HG02938 (cell line): Measurements from ENCODE around the gene COL13A1.

Experiments
- ATAC-seq: cut with Tn5 transposase; IDR thresholded peaks from one replicate; pipeline ENCODE4 v1.9.1; 2021; ENCODE audit warnings: mild to moderate bottlenecking, moderate library complexity; ENCODE audit not compliant: unreplicated experiment

COL13A1 gene

DNA sequence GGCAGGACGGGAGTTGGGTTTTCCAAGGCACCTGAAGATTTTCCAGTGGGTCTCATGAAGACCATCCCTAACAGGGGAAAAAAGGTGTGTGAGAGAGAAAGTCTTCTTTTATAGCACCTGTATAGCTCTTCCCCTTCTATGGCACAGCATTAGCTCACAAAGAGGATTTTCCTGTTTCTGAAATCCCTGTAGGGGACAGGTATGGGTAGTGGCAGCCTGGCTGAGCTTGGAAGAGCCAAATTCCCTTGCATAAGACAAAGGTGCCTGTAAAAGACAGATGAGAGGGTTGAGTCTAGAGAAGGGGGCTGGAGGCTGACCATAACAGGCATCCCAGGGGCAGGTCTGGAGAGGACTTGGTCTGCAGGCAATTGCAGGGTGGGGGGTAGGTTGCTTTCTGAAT lies 63.7 kb downstream of the COL13A1 start:
- no peak for ATAC-seq

DNA sequence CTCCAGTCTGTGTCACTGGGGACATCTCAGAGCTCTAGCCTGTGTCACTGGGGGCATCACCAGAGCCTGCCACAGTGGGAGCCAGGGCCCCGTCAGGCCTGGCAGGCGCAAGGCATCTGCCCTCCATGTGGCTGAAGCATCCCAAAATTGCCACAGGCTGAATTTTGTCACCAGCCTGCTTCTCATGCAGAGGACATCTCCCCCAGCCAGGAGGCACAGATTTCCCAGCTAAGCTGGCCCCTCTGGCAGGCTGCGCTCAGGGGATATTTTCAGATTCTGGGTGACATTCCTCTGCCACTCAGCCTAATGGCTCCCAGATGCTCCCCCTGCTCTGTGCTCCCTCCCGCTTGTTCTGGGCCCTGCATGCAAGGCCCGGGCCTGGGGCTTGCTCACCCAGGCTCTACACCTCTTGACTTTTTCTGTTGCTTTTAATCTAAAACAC lies 64.6 kb downstream of the COL13A1 start:
- no peak for ATAC-seq

DNA sequence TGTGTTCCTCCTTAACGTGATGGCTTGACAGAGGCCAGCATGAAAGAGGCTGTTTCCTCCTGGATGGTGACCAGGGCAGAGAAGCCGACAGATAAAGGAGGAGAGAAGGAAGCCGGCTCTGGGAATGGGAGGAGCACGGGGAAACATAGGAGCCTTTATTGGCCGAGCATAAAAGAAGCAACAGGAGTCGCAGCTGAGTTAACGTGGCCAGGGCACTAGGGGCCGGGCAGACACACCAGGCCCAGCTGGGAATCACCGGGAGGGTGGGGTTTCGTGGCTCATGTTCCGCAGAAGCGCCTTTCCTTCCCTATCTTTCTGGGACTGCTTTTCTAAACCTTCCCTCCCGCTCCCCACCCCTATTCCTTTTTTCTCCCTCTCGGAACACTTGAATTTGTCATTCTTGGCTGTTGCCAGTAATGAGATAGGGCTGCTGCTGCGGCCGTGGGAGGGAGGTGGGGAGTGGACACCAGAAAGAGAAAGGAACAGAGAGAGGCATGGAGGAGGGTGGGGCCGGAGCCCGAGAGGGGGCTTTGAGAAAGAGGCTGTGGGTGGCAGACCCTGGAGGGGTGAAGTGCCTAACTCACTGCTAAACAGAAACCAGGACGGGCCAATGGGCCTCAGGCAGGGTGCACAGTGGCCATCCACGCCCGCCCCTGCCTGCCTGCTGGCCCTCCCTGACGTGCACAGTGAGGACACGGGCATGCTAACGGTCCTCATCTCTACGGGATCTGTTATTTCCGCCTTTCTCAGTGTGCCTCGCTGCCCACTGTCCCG lies 65.2 kb downstream of the COL13A1 start:
- no peak for ATAC-seq

DNA sequence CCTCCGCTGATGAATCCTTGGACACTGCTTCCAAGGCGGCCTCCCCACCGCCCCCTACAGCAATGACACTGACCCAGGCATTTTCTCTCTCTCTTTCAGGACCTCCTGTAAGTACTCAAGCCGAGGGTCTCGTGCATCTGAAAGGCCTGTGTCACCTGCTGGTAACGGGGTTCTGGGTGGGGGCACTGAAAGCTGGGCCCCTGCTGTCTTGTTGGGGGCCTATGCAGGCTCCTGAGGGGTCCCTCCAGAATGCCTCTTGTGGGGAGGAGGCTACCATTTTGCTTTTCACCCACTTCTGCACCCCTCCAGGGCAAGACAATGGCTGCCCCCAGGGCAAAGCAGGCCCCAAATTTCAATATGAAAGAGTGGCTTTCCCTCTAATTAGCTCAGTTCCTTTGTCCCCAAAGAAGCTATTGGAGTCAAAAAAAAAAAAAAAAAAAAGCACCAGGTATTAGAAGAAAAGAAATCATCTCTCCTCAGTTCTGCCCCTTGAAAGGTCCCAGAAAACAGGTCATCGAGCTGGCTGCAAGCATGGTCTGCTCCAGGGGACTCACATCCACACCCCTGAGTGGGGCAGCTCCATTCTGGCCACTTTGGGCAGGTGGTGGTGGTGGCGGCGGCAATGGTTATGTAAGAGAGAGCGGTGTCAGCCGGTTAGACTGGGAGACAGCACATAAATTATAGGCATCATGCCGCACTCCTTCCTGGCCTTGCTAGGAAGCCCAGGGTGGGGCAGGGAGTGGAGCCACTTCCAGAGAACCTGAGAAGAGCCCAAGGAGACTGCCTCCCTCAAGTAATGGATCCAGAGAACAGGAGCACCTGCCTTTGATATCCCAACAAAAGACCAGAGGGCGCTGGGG lies 66.2 kb downstream of the COL13A1 start:
- ATAC-seq, result no peak

DNA sequence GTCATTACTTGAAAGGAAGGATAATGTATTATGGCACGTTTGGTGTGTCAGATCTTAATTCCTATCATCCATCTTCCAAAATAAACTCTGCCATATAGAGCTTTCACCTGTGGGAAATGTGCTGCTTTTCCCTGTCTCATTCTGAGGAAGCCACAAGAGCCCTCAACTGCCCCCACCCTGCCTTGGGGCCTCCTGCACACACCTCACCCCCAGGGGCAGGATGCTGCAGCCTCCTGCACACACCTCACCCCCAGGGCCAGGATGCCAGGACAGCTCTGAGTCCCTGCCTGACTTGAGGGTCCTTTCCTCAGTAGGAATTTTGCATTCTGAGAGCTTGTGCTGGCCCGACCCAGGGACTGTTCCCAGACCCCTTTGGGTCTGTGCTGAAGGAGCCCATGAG lies 67.1 kb downstream of the COL13A1 start:
- no peak for ATAC-seq

DNA sequence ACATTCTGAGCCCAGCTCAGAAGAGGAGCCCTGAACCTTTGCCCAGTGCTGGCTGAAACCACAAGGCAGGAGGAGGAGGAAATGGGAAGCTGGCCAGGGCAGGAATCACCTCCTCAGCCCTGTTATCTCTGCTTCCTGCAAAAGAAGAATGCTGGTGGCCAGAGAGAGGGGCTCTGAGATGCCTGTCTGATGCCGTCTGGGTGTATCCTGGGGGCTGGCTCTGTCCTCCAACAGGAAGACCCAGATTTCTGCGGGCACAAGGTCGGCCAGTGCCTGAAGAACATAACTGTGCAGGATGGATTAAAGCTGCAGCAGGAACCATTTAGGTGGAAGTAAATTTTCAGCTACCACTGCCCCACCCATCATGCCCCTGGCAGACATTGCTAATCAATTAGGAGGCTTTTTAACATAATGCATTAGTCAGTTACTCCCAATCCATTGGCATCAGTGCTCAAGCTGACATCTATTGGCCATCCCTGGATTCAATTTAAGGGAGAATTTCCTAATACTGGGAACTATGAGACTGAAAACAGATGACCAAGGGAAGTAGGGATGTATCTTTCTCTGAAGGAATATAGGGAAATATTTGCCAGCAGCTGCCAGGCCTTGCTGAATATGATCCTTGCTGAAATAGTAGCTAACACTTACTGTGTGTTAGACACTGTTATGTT lies 67.7 kb downstream of the COL13A1 start:
- no peak for ATAC-seq

DNA sequence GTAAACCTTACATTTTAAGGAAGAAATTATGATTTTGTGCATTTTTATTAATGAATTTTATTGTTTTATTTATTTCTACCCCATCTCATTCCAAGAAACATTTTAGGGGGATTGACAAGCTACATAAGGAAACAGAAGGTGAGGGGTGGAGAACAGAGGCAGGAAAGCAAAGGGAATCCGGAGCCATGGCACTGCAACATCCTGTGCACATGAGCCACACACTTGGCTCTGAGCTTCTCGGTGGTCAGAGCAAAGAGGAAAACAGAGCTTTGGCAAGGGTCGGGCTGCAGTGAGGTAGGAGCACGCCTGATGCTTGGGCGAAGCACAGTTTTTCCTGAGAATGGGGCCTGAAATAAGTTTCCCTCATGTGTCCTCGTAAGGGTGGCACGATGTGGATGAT lies 68.9 kb downstream of the COL13A1 start:
- ATAC-seq, result no peak

DNA sequence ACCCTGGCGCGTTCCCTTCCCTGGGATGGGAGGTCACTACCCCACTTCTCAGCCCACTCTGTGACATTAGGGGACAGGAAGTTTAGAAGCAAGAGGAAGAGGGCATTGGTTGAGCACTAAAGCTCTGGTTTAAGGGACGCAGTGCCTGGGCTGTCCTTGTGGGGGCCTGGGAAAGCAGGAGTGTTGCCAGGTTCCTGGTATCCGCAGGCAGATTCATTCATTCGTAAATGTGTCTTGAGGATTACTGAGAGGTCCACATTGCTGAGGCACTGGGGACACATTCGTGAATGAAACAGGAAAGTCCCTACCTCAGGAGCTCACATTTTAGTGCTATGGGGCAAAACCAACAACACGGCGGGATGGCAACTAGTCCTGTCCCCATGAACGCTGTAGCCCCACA lies 69.4 kb downstream of the COL13A1 start:
- no peak for ATAC-seq

DNA sequence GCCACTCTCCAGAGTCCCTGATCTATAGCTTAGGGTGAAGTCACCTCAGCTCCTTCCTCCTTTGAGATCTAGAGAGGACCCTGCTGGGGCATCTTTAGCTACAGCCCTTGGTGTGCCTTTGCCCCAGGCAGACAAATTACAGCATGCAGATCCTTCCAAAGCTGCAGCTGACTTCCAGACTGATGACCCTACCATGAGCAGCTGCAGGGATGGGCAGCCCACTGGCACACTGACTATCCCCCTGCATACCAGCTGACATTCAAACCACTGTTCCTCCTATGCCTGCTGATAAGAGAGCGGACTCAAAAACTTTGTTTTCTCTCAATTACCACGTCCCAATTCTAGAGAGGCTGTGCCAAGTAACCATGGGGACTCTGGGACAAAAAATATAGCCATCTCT lies 70.6 kb downstream of the COL13A1 start:
- ATAC-seq, result no peak

DNA sequence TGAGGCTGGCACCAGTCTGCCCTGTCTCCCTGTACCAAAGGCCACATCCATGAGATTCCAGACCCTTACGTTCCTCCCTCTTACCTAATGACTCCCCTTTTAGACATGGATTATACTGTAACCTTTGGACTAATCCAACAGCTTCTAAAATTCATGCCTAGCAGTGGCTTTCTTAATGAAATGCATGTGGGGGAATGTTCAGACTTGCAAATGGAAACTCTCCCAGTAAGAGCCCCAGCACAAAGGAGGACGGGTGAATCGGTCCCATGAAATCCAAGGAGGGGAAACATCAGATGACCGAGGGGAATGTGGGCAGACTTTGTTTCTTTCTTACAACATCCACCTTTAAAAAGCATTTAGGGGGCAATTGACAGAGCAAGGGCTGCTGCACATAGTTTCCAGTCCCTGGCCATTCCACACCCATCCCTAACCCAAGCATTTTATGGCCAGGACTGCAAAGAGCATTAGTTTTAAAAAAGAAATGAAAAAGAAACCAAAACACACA lies 71.5 kb downstream of the COL13A1 start:
- no peak for ATAC-seq

DNA sequence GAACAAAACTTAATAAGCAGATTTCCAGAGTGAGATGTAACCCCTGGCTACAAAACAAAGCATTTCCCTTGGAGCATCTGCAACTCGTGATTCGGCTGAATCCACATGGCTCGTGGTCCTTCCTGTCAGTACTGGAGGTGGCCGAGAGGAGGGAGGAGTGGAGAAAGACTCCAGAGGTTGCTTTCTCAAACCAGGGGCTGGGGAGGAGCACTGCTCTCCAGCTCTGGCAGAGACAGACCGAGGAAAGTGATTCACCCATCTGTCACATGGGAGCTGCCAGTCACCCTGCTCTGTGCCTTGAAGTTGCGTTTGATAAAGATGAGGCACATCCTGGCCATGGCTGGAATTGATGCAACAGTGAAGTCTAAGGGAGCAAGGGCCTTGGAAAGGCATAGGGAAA lies 72.7 kb downstream of the COL13A1 start:
- no peak for ATAC-seq

DNA sequence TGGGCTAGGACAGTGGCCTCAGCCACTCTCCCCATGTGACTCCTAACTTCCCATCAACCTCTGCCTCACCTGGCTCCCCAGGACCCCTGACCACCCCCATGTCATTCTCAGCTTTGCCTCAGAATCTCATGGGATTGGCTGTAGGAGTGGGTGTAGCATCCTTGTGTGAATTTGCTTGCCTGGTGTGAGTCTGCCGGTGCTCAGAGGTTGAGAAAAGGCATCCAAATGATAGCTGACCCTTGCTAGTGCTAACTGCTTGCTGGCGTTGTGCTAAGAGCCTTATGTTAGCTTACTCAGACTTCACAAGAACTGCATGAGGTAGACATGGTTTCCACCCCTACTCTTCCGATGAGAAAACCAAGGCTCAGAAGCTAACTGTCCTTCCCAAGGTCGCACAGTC lies 74.2 kb downstream of the COL13A1 start:
- ATAC-seq, result no peak

DNA sequence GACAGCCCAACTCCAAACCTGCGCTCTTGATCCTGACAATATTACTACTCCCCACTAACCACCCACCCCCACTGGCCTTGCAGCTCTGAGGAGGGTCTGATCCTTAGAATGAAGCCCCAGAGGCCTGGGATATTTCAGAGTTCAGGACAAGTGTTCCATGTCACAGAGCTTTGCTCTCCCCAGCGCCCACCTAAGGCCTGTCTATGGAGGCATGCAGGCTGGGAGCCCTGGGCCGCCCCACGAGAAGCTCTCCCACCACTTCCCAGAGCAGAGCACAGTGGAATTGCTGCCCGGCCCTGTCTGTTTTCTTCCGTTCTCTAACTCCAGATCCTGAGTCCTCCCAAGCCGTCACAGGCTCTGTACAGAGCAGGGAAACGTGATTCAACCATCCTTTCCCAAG lies 74.6 kb downstream of the COL13A1 start:
- no peak for ATAC-seq

DNA sequence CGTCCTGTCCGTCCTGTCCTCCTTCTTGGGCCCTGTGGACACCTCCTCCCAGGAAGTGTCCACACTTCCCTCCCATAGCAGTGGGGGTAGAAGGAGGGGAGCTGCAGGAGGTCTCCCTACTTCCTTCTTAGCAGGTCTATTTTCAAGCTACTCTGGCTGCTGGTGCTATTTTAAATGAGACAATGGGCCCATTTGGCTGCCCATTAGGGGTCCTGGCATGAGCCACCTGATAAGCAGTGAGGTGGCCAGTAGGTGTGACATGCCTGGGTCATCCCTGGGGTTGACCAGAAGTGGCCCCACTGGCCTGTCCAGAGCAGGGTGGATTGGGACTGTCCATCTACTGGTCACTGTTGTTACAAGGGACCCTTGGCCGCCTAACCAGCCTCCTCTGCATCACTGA lies 75.2 kb downstream of the COL13A1 start:
- ATAC-seq, result no peak

DNA sequence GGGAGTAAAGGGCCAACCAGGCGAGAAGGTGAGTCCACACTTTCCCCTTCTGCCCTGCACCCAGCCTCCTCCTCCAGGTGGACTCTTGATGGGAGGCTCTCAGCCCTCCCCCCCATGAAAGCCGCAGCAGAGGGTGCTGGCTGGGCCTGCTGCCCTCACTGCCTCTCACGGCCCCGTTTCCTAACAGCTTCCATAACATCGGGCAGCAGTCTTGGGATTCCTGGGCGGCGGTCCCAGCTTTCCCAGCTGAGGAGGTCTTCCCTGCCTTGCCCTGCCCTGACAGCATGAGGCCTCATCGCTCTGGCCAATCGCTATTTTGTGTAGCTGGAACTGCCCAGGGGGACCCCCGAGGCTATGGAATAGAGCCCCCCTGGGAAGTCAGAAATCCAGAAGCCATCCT lies 76.3 kb downstream of the COL13A1 start:
- ATAC-seq, result no peak

DNA sequence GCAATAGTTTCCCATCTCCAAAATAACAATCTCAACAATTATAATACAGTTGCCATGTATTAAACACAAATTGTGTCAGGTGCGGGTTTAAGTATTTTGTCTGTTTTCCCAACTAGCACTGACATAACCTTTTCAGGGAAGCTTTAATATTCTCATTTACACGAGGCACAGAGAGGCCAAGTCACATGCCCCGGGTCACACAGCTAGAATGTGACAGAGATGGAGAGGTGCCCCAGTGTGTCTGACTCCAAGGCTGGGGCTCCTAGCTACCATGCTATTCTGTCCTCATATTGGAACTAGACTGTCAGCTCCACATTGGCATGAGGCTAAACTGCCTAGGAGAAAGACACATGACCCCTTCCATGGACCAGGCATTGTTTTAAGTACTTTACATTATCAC lies 77.2 kb downstream of the COL13A1 start:
- ATAC-seq, result no peak

DNA sequence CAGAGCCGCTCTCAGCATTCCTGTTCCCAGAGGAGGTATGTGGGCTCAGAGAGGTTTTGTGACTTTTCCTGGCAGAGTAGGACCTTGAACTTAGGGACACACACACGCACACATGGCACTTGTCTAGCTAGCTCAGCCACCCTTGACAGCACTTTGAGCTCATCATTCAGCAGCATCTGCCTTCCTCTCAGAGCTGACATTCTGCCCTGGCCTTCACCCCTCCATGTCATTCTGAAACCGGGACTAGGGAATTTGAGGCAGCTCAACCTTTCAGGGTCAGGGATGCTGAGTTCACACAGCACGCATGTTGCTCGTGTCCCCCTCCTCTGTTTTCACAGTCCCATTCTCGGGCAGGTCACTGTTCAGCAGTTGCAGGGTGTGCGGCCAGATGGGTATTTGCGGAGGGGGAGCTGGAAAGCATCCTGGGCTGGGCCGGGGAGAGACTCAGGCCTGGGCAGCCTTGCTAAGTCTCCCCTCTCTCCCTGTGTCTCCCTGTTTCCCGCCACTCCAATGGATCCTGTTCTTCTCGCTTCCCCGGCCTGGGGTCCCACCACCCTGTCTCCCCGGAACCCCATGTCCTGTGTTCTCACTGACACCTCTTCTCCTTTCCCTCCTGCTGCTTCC lies 78.0 kb downstream of the COL13A1 start:
- ATAC-seq, result no peak

DNA sequence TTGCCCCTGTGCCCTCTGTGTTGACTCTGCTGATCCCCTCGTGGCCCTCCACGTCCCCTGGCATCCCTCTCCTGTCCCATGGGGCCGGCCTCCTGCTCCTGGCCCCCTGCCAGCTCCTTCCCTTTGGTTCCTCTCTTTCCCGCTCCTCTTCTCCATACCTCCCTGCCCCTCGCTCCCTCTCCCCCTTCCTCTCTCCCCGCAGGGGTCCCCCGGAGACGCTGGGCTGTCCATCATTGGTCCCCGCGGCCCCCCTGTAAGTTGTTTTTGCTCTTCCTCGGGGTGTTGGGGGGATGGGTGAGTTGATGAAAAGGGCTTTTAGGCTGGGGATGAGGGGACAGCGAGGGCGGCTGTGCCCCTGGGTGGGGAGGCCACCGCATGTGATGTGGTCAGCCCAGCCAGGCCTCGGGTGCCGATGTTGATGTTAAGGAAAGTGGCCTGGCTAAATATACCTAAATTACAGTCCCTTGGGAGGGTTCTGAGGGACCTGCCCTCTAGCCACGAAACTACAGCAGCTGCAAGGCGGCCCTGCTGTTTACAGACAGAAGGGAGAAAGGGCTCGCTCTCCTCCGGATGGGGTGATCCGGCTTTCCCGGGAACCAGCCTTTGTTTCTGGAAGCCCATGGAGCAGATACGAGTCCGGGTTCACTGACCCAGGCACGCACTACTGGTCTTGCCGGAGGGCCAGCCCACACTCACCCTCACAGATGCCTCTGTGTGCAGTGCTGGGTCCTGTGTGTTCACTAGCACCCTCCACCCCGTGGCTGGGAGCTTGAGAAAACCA lies 78.8 kb downstream of the COL13A1 start:
- ATAC-seq, result no peak

DNA sequence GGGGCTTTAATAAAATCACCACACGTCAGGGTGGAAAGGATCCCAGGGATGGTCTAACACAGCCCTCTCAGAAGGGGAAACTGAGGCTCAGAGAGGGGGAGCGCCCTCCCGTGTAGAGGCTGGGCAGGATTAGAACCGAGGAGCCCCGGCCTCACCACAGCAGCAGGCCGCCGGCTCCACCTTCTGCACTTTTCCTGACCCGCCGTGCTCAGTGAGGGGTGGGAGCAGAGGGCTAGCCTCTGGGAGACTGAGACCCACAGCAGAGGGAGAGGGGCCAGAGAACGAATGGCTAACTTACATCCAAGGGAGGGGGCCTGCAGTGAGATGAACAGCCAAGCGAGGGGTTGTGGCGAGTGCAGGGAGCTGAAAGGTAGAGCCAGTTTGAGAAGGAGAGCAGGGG lies 79.5 kb downstream of the COL13A1 start:
- ATAC-seq, result no peak

DNA sequence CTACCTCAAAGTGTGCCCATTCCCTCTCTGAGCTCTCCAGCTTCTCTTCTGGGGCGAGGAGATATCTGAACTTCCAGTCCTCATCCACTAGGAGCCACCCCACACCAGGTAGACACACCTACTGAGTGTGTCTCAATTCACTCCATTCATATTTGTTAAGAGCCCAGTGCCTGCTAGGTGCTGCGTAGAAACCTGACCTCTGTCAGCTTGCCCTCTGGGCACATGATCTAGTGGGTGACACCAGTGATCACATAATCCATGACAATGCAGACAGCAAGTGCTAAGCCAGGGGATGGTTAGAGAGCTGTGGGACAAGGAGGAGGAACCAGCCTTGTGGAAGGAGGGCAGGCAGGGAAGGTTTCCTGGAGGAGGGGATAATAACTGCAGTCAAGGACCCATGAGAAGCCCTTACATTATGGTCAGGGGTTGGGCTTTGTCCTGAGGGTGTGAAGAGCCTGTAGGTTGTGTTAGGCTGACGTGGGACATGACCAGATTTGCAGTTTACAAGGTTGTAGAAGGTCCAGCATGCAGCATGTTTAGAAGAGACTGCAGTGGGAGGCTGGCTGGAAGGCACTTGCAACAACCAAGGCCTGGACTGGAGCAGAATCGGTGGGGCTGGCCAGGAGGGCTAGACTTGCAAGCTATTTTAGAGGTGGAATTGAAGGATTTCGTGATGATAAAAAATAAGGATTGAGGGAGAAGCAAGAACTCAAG lies 81.8 kb downstream of the COL13A1 start:
- no peak for ATAC-seq
